ENCODE results near the gene SATB2.

DNA sequence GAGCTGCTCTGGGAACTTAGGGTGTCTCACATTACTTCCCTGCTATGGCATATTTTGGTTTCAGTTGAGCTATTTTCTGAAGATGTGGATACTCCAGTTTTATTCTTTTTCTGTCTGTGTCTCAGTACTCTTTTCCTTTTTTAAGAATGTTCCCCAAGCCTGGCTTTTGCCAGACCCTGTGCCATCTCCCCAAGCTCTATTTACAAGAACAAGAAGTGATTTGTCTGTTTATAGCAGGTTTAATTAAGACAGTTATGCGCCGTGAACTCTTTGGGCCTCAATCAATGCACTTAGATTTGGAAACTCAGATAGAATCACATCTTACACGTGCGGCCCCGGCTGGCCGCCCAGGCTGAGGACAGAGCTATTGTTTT lies 8.9 kb upstream of the SATB2 start:
- TF ChIP-seq, protein P1, sequence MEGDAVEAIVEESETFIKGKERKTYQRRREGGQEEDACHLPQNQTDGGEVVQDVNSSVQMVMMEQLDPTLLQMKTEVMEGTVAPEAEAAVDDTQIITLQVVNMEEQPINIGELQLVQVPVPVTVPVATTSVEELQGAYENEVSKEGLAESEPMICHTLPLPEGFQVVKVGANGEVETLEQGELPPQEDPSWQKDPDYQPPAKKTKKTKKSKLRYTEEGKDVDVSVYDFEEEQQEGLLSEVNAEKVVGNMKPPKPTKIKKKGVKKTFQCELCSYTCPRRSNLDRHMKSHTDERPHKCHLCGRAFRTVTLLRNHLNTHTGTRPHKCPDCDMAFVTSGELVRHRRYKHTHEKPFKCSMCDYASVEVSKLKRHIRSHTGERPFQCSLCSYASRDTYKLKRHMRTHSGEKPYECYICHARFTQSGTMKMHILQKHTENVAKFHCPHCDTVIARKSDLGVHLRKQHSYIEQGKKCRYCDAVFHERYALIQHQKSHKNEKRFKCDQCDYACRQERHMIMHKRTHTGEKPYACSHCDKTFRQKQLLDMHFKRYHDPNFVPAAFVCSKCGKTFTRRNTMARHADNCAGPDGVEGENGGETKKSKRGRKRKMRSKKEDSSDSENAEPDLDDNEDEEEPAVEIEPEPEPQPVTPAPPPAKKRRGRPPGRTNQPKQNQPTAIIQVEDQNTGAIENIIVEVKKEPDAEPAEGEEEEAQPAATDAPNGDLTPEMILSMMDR (IDR thresholded peaks at IDR 0.05 in 2 of 3, conservative IDR thresholded peaks at IDR 0.05 in 1 of 3; ENCODE audit: borderline replicate concordance in 1 of 3, insufficient read depth in 1 of 3, low read depth in 2 of 3, low read length in 2 of 3): no peak
- TF ChIP-seq POLR2AphosphoS5 (IDR thresholded peaks at IDR 0.05; ENCODE audit: low read depth, low read length) (no peak), ZNF274 (IDR thresholded peaks at IDR 0.05; ENCODE audit: low read depth, low read length) (no peak)
- TF ChIP-seq, protein P2, sequence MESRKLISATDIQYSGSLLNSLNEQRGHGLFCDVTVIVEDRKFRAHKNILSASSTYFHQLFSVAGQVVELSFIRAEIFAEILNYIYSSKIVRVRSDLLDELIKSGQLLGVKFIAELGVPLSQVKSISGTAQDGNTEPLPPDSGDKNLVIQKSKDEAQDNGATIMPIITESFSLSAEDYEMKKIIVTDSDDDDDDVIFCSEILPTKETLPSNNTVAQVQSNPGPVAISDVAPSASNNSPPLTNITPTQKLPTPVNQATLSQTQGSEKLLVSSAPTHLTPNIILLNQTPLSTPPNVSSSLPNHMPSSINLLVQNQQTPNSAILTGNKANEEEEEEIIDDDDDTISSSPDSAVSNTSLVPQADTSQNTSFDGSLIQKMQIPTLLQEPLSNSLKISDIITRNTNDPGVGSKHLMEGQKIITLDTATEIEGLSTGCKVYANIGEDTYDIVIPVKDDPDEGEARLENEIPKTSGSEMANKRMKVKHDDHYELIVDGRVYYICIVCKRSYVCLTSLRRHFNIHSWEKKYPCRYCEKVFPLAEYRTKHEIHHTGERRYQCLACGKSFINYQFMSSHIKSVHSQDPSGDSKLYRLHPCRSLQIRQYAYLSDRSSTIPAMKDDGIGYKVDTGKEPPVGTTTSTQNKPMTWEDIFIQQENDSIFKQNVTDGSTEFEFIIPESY (IDR thresholded peaks at IDR 0.05; ENCODE audit: extremely low read depth, insufficient replicate concordance, low read length): no peak

Data from HCT116 (cell line).